ENCODE data around the gene DOCK6. TPM values are rescaled to one million over a fixed set of nuclear protein-coding genes. Genes with fewer than 3 reads are reported as not detected.

DOCK6 gene
- total and polyA plus RNA-seq, 2 donors, result 3.9 to 20.8 TPM

DNA sequence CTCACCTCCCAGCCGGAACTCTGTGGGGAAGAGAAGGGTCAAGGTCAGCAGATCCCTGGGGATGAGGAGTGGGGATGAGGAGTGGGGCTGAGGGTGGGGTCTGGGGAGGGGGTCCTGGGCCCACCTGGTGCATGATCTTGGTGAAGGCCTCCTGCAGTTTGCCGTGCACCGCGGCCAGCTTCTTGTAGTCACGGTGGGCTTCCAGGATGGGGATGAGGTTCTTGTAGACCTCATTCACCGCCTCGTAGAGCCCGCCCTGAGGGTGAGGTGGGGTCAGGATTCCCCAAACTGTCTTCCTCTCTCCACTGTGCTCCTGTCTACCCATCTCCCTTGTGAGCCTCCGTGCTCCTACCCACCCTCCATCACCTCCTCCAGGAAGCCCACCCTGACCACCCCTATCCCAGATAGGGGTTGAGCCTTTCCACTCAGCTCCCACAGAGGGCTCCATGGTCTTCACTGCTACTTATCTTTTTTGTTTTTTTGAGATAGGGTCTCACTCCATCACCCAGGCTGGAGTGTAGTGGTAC, 58.2 kb downstream of the DOCK6 start:
- peaks cover 0 to 3% of the 10 kb centered on the region in 2 donors for H3K27me3 ChIP-seq (ENCODE audit: control insufficient read depth in 2 of 2, insufficient read depth in 1 of 2, low read length in 1 of 2)
- peaks cover 0 to 3% of the 10 kb centered on the region in 2 donors for H3K4me1 ChIP-seq (ENCODE audit: control insufficient read depth in 2 of 2, insufficient read depth in 2 of 2, low read length in 2 of 2)
- H3K27ac ChIP-seq (ENCODE audit: low read depth in 1 of 2, low read length in 1 of 2), result no peak overlapping the region
- WGBS, result 91% methylated on average over 9 of the region's 9 CpGs
- H3K9me3 ChIP-seq (ENCODE audit: control insufficient read depth in 2 of 2, insufficient read depth in 1 of 2, low read length in 1 of 2), result no peaks in the 10 kb centered on the region
- H3K36me3 ChIP-seq (ENCODE audit: control insufficient read depth in 2 of 2, insufficient read depth in 2 of 2, low read length in 1 of 2), result no peaks in the 10 kb centered on the region
- no peak overlapping the region for H3K4me3 ChIP-seq (ENCODE audit: low read length in 2 of 2)
- DNase-seq (ENCODE audit: low read depth in 6 of 9, low spot score in 9 of 9), result no peak

DNA sequence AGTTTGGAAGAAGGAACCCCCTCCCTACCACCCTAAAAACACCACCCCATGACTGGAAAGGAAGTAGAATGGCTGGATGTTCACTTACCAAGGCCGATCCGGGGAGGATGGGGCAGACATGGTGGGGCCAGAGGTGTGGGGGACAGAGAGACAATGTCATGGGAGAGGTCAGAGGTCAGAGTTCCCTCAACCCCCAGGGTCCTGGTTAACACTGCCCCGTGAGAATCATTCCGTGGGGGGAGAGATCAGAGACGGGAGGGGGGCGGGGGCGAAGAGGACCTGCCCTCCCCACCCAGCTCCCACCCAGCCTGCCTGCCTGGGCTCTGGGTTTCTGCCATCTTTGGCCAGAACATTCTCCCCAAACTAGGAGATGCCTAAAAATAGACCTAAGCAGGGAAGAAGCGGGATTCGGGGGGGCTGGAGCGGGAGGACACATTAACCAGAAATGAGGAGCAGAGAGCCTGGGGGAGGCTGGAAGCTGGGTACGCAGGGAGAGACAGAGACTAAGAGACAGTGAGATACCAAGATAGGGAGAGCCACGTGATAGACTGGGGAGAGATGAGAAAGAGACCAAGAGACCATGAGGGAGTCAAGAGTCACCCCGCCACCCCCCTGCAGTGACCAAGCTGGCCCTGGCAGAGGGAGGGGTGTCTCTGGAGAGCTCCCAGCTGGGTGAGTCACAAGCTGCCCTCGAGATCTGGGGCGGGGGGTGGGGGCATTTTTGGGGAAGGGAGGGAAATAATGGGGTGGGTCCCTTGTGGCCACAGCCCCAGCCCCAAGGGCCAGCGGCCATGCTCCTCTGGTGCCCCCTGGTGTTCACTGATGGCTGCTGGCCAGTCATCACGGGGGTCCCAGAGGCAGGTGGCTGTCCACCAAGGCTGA, 58.9 kb downstream of the DOCK6 start:
- Histone ChIP-seq H3K36me3 (ENCODE audit: control insufficient read depth in 2 of 2, insufficient read depth in 2 of 2, low read length in 1 of 2) (no peaks in the 10 kb centered on the region), H3K27ac (ENCODE audit: low read depth in 1 of 2, low read length in 1 of 2) (peak overlapping the region in 1 of 2 donors; percentile 40), H3K27me3 (ENCODE audit: control insufficient read depth in 2 of 2, insufficient read depth in 1 of 2, low read length in 1 of 2) (peaks cover 0 to 3% of the 10 kb centered on the region in 2 donors), H3K9me3 (ENCODE audit: control insufficient read depth in 2 of 2, insufficient read depth in 1 of 2, low read length in 1 of 2) (no peaks in the 10 kb centered on the region), H3K4me3 (ENCODE audit: low read length in 2 of 2) (no peak overlapping the region), H3K4me1 (ENCODE audit: control insufficient read depth in 2 of 2, insufficient read depth in 2 of 2, low read length in 2 of 2) (peaks cover 0 to 3% of the 10 kb centered on the region in 2 donors)
- peak in 5 of 9 donors; percentile 15 to 45 (median 36) for DNase-seq (ENCODE audit: low read depth in 6 of 9, low spot score in 9 of 9)
- 69% methylated on average over 17 of the region's 17 CpGs for WGBS

DNA sequence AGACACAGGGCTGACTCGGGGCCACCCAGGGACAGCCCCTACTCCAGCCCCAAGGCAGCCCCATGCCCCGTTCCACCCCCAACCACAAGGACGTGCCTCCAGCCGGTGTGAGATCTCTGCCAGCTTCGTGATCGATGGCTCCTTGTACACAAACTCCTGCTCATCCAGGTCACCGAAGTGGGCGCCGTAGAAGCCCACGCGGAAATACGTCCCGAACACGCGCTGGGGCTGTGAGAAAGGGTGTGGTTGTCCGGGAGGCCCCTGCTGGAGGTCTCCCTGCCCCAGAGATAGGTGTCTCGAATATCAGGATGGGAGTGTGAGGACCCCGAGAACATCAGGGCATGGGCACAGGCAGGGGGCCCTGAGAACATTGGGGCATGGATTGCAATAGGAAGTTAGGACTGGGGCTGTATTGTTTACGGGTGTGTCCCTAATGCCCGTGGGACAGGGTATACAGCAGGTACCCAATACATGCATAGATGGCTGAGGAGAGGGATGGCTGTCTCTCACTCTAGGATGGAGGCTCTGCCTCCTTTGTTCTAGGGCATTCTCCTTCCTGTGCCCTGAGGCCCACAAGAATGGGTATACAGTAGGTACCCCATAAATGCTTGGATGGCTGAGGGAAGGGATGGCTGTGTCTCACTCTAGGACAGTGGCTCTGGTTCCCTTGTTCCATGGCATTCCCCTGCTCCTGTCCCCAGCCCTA, 59.7 kb downstream of the DOCK6 start:
- Histone ChIP-seq H3K4me1 (ENCODE audit: control insufficient read depth in 2 of 2, insufficient read depth in 2 of 2, low read length in 2 of 2) (peaks cover 3 to 8% of the 10 kb centered on the region in 2 donors), H3K9me3 (ENCODE audit: control insufficient read depth in 2 of 2, insufficient read depth in 1 of 2, low read length in 1 of 2) (no peaks in the 10 kb centered on the region), H3K27ac (ENCODE audit: low read depth in 1 of 2, low read length in 1 of 2) (peak overlapping the region; percentile 40 to 43), H3K4me3 (ENCODE audit: low read length in 2 of 2) (no peak overlapping the region), H3K27me3 (ENCODE audit: control insufficient read depth in 2 of 2, insufficient read depth in 1 of 2, low read length in 1 of 2) (peaks cover 0 to 8% of the 10 kb centered on the region in 2 donors), H3K36me3 (ENCODE audit: control insufficient read depth in 2 of 2, insufficient read depth in 2 of 2, low read length in 1 of 2) (no peaks in the 10 kb centered on the region)
- DNase-seq (ENCODE audit: low read depth in 6 of 9, low spot score in 9 of 9), result no peak
- 88% methylated on average over 20 of the region's 20 CpGs for WGBS

DNA sequence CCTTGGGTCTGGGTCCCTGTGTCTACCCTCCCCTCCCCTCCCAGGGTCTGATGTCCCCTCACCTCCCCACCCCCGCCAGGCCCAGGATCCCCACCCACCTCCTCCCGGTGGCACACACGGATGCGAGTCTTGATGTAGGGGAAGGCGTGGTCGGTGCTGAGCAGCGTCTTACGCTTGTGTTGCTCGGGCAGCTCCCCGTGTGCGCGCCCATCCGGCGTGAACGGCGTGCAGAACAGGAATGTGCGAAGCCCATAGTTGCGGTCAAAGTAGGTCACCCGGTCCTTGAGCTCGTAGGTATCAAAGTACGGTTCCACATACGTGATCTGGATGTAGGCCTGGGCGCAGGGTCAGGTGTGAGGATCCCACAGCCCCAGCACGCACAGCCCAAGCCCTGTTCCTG, 60.5 kb downstream of the DOCK6 start:
- H3K4me1 ChIP-seq (ENCODE audit: control insufficient read depth in 2 of 2, insufficient read depth in 2 of 2, low read length in 2 of 2), result peaks cover 3 to 13% of the 10 kb centered on the region in 2 donors
- no peaks in the 10 kb centered on the region for H3K9me3 ChIP-seq (ENCODE audit: control insufficient read depth in 2 of 2, insufficient read depth in 1 of 2, low read length in 1 of 2)
- no peak for DNase-seq (ENCODE audit: low read depth in 6 of 9, low spot score in 9 of 9)
- H3K36me3 ChIP-seq (ENCODE audit: control insufficient read depth in 2 of 2, insufficient read depth in 2 of 2, low read length in 1 of 2), result no peaks in the 10 kb centered on the region
- peaks cover 3 to 13% of the 10 kb centered on the region in 2 donors for H3K27me3 ChIP-seq (ENCODE audit: control insufficient read depth in 2 of 2, insufficient read depth in 1 of 2, low read length in 1 of 2)
- H3K4me3 ChIP-seq (ENCODE audit: low read length in 2 of 2), result no peak overlapping the region
- 91% methylated on average over 24 of the region's 24 CpGs for WGBS
- H3K27ac ChIP-seq (ENCODE audit: low read depth in 1 of 2, low read length in 1 of 2), result peak overlapping the region; percentile 53 to 61

- DNase-seq (ENCODE audit: low read depth in 6 of 9, low spot score in 9 of 9), result no peak
- Histone ChIP-seq H3K36me3 (ENCODE audit: control insufficient read depth in 2 of 2, insufficient read depth in 2 of 2, low read length in 1 of 2) (no peaks in the 10 kb centered on the region), H3K4me1 (ENCODE audit: control insufficient read depth in 2 of 2, insufficient read depth in 2 of 2, low read length in 2 of 2) (peaks cover 3 to 17% of the 10 kb centered on the region in 2 donors), H3K27me3 (ENCODE audit: control insufficient read depth in 2 of 2, insufficient read depth in 1 of 2, low read length in 1 of 2) (peaks cover 4 to 21% of the 10 kb centered on the region in 2 donors), H3K27ac (ENCODE audit: low read depth in 1 of 2, low read length in 1 of 2) (no peak overlapping the region), H3K9me3 (ENCODE audit: control insufficient read depth in 2 of 2, insufficient read depth in 1 of 2, low read length in 1 of 2) (peaks cover 0 to 6% of the 10 kb centered on the region in 2 donors), H3K4me3 (ENCODE audit: low read length in 2 of 2) (no peak overlapping the region)
- WGBS, result 99% methylated on average over 9 of the region's 9 CpGs
These were observed 61.4 kb downstream of the DOCK6 start for GRCh38 chr19:11200931-11201330.

GRCh38 chr19:11200015-11200574, 62.2 kb downstream of the DOCK6 start:
- H3K4me1 ChIP-seq (ENCODE audit: control insufficient read depth in 2 of 2, insufficient read depth in 2 of 2, low read length in 2 of 2), result peaks cover 6 to 21% of the 10 kb centered on the region in 2 donors
- no peak for DNase-seq (ENCODE audit: low read depth in 6 of 9, low spot score in 9 of 9)
- H3K9me3 ChIP-seq (ENCODE audit: control insufficient read depth in 2 of 2, insufficient read depth in 1 of 2, low read length in 1 of 2), result peaks cover 0 to 6% of the 10 kb centered on the region in 2 donors
- H3K27me3 ChIP-seq (ENCODE audit: control insufficient read depth in 2 of 2, insufficient read depth in 1 of 2, low read length in 1 of 2), result peaks cover 4 to 28% of the 10 kb centered on the region in 2 donors
- no peak overlapping the region for H3K27ac ChIP-seq (ENCODE audit: low read depth in 1 of 2, low read length in 1 of 2)
- no peaks in the 10 kb centered on the region for H3K36me3 ChIP-seq (ENCODE audit: control insufficient read depth in 2 of 2, insufficient read depth in 2 of 2, low read length in 1 of 2)
- 95% methylated on average over 15 of the region's 15 CpGs for WGBS
- H3K4me3 ChIP-seq (ENCODE audit: low read length in 2 of 2), result no peak overlapping the region

DNA sequence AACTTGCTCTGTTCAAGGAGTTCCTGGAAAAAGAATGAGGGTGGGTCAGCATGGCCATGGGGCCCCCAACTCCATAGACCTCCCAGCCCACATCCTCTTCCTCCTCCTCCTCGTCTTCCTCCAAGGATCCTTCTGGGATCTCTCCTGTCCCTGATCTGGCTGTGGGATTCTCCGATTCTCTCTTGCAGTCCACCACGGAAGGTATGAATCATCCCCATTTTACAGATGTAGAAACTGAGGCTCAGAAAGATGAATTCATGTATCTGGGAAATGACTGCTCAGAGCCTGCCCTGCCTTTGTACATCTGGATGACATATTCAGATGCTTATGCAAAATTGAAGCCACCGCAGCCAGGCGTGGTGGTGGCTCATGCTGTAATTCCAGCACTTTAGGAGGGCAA, 62.8 kb downstream of the DOCK6 start:
- Histone ChIP-seq H3K9me3 (ENCODE audit: control insufficient read depth in 2 of 2, insufficient read depth in 1 of 2, low read length in 1 of 2) (peaks cover 0 to 6% of the 10 kb centered on the region in 2 donors), H3K4me1 (ENCODE audit: control insufficient read depth in 2 of 2, insufficient read depth in 2 of 2, low read length in 2 of 2) (peaks cover 10 to 26% of the 10 kb centered on the region in 2 donors), H3K27ac (ENCODE audit: low read depth in 1 of 2, low read length in 1 of 2) (no peak overlapping the region), H3K36me3 (ENCODE audit: control insufficient read depth in 2 of 2, insufficient read depth in 2 of 2, low read length in 1 of 2) (no peaks in the 10 kb centered on the region), H3K4me3 (ENCODE audit: low read length in 2 of 2) (no peak overlapping the region), H3K27me3 (ENCODE audit: control insufficient read depth in 2 of 2, insufficient read depth in 1 of 2, low read length in 1 of 2) (peaks cover 4 to 30% of the 10 kb centered on the region in 2 donors)
- no peak for DNase-seq (ENCODE audit: low read depth in 6 of 9, low spot score in 9 of 9)
- WGBS, result 73% methylated on average over 5 of the region's 5 CpGs

DNA sequence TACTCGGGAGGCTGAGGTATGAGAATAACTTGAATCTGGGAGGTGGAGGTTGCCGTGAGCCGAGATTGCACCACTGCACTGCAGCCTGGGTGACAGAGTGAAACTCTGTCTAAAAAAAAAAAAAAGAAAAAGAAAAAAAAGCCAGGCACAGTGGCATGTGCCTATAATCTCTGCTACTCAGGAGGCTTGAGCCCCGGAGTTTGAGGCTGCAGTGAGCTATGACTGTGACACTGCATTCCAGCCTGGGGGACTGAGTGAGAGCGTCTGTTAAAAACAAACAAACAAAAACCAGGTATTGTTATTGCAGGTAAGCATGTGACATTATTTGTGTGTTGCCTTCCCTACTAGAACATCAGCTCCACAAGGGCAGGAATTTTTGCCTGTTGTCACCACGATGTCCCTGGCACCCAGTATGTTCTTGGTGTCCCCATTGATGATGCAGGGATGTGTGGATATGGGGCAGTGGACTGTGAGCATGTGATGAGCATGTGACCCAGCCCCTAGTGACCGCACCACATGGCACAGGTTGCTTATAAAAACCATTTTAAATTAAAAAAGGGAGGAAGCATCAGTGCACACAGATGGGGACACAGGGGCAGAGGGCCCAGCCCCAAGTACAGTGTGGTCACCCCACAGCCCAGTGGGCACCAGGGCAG, 63.4 kb downstream of the DOCK6 start:
- DNase-seq (ENCODE audit: low read depth in 6 of 9, low spot score in 9 of 9), result no peak
- Histone ChIP-seq H3K4me1 (ENCODE audit: control insufficient read depth in 2 of 2, insufficient read depth in 2 of 2, low read length in 2 of 2) (peaks cover 10 to 27% of the 10 kb centered on the region in 2 donors), H3K27me3 (ENCODE audit: control insufficient read depth in 2 of 2, insufficient read depth in 1 of 2, low read length in 1 of 2) (peaks cover 4 to 30% of the 10 kb centered on the region in 2 donors), H3K9me3 (ENCODE audit: control insufficient read depth in 2 of 2, insufficient read depth in 1 of 2, low read length in 1 of 2) (peaks cover 0 to 6% of the 10 kb centered on the region in 2 donors), H3K27ac (ENCODE audit: low read depth in 1 of 2, low read length in 1 of 2) (no peak overlapping the region), H3K4me3 (ENCODE audit: low read length in 2 of 2) (no peak overlapping the region), H3K36me3 (ENCODE audit: control insufficient read depth in 2 of 2, insufficient read depth in 2 of 2, low read length in 1 of 2) (no peaks in the 10 kb centered on the region)
- WGBS, result 91% methylated on average over 7 of the region's 7 CpGs
